Fibroblast of pulmonary artery (primary cell): ENCODE measurements around the gene ZNF692.

ENCODE experiments used
- DNase-seq: peaks from one replicate; pipeline ENCODE4 v3.0.0-alpha.2; 2010; ENCODE audit warnings: low read depth
- H3K4me3 ChIP-seq: replicated peaks from 2 replicates; pipeline ENCODE4 v1.5.1; 2011; ENCODE audit warnings: low read depth, mild to moderate bottlenecking, control low read depth, low read length, moderate library complexity
- CTCF ChIP-seq: IDR thresholded peaks from 2 replicates; pipeline ENCODE4 v1.5.1; 2011; ENCODE audit warnings: mild to moderate bottlenecking, control low read depth, low read length, inconsistent platforms; ENCODE audit errors: missing control alignments

ZNF692 gene

GRCh38 chr1:248849152-248849551, 9.7 kb downstream of the ZNF692 start:
- no peak for DNase-seq
- H3K4me3 ChIP-seq: no peak overlapping the region
- TF ChIP-seq CTCF: no peak

DNA sequence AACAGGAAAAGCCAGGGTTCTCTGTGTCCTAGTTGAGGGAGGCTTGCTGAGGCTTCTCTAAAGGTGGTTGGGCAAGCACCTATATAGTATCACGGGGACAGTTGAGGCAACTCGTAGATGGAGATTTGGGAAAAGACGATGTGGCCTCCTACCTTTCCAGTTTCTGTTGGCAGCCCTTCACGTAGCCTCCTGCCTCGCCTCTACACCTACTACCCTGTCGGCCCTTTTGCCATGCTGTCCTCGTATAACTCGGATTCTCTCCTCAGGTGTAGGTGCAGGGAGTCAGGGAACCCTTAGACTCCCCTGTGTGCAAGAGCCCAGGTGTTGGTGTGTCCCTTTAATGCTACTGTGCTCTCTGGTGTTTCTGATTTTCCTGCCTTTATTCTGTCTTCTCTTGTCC, 10.3 kb downstream of the ZNF692 start:
- no peak for TF ChIP-seq CTCF
- DNase-seq: no peak
- H3K4me3 ChIP-seq: no peak overlapping the region

DNA sequence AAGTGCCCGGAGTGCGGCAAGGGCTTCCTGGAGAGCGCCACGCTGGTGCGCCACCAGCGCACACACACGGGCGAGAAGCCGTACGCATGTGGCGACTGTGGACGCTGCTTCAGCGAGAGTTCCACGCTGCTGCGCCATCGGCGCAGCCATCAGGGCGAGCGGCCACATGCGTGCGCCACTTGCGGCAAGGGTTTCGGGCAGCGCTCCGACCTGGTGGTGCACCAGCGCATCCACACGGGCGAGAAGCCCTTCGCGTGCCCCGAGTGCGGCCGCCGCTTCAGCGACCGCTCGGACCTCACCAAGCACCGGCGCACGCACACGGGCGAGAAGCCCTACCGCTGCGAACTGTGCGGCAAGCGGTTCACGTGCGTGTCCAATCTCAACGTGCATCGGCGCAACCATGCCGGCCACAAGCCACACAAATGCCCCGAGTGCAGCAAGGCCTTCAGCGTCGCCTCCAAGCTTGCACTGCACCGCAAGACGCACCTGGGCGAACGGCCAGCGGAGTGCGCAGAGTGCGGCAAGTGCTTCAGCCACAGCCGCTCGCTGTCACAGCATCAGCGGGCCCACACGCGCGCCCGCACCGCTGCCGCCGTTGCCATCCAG, 10.8 kb downstream of the ZNF692 start:
- no peak for DNase-seq
- TF ChIP-seq CTCF: no peak
- no peak overlapping the region for H3K4me3 ChIP-seq

DNA sequence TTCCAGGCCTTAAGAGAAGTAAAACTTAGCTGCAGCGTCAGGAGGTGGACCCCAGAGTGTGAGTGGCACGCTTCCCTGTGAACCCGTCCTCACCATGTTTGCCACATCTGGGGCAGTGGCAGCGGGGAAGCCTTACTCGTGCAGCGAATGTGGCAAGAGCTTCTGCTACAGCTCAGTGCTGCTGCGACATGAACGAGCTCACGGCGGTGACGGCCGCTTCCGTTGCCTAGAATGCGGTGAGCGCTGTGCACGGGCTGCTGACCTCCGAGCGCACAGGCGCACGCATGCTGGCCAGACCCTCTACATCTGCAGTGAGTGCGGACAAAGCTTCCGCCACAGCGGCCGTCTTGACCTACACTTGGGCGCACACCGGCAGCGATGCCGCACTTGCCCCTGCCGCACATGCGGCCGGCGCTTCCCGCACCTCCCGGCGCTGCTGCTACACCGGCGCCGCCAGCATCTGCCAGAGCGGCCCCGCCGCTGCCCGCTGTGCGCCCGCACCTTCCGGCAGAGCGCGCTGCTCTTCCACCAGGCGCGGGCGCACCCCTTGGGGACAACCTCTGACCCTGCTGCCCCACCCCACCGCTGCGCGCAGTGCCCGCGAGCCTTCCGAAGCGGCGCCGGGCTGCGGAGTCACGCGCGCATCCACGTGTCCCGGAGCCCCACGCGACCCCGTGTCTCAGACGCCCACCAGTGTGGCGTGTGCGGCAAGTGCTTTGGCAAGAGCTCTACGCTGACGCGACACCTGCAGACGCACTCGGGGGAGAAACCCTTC, 11.5 kb downstream of the ZNF692 start:
- no peak overlapping the region for H3K4me3 ChIP-seq
- no peak for DNase-seq
- TF ChIP-seq CTCF: no peak

DNA sequence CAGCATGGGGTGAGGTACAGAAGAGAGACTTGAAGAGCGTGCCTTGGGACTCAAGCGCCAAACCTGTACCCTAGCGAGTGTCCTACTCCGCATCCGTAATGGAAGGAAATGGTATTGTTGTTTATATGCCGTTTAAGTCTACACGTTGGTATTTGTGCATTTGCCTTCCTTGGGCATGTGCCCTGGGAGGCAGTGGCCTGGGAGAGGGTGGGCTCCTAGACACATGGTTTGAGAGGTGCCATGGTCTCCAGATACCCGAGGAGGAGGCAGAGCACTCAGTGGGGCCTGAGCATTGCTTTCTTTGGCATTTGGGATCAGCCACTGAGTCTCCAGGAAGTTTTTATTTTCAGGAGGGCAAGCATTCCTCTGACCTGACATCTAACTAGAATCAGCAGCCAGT, 14.4 kb downstream of the ZNF692 start:
- DNase-seq: no peak
- H3K4me3 ChIP-seq: no peak overlapping the region
- no peak for TF ChIP-seq CTCF

DNA sequence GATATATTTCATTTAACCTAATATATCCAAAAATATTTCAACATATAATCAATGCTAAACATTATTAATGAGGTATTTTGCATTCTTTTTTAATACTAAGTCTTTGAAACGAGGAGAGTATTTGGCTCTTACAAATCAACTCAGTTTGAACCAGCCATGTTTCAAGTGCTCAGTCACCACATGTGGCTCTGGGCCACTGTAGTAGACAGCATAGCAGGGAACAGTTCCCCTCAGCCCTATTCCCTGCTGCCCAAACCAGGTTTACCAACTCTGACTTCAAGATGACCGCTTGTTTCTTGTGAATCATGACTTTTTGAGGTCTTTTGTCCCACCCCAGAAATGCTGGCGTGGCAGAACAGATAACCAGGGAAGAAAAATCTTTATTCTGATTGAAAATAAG, 15.2 kb downstream of the ZNF692 start:
- no peak for TF ChIP-seq CTCF

More for the DNA sequence above, 15.2 kb downstream of the ZNF692 start:
- no peak overlapping the region for H3K4me3 ChIP-seq
- no peak for DNase-seq
